ENCODE measurements around the gene PYGL.
"Not testable (repeated sequence)": the region's sequence is repeated elsewhere in the genome, so short reads cannot be mapped to it uniquely, and the experiment has no call there.

Gene PYGL

GRCh38 chr14:50946234-50946935 lies 2.1 kb upstream of the PYGL start:
- ChIA-PET POLR2A (no interaction called here), CTCF (interaction anchor here (0.7 to 1.6 kb wide), 3 partner anchors 9 to 273 kb away, joined by 3 to 14 read pairs (median 3); no protein-coding TSS in a partner anchor)
- no peak for DNase-seq (ENCODE audit: low read depth, low spot score)
- TF ChIP-seq CTCF (IDR thresholded peaks at IDR 0.05; ENCODE audit: insufficient read depth, low read length, missing control alignments): no peak
- H3K4me3 ChIP-seq (ENCODE audit: low read depth, low read length): no peak overlapping the region

- POLR2A ChIA-PET: interaction anchor here (0.9 to 1.4 kb wide), 2 partner anchors 8 to 9 kb away, joined by 3 to 8 read pairs; no protein-coding TSS in a partner anchor
- no peak for TF ChIP-seq CTCF (IDR thresholded peaks at IDR 0.05; ENCODE audit: insufficient read depth, low read length, missing control alignments)
- CTCF ChIA-PET: interaction anchor here (0.9 to 2.6 kb wide), 4 partner anchors 9 to 12 kb away, joined by 3 to 16 read pairs (median 4); no protein-coding TSS in a partner anchor
- H3K4me3 ChIP-seq (ENCODE audit: low read depth, low read length): peak overlapping the region; percentile 83
- no peak for DNase-seq (ENCODE audit: low read depth, low spot score)
These were observed 547 bp upstream of the PYGL start for GRCh38 chr14:50944647-50945413.

- ChIA-PET POLR2A (interaction anchor here (0.8 to 1.4 kb wide), 2 partner anchors 8 to 9 kb away, joined by 3 to 8 read pairs; no protein-coding TSS in a partner anchor), CTCF (interaction anchor here (0.5 to 2.6 kb wide), 4 partner anchors 9 to 276 kb away, joined by 3 to 16 read pairs (median 3); no protein-coding TSS in a partner anchor)
- peak overlapping the region; percentile 83 for H3K4me3 ChIP-seq (ENCODE audit: low read depth, low read length)
- TF ChIP-seq CTCF (IDR thresholded peaks at IDR 0.05; ENCODE audit: insufficient read depth, low read length, missing control alignments): no peak
- DNase-seq (ENCODE audit: low read depth, low spot score): no peak
These were observed 881 bp downstream of the PYGL start for GRCh38 chr14:50943261-50943942.

- not testable (repeated sequence) for DNase-seq (ENCODE audit: low read depth, low spot score)
- ChIA-PET POLR2A (interaction anchor here (0.7 kb wide), 1 partner anchor 21 kb away, joined by 3 read pairs; no protein-coding TSS in a partner anchor), CTCF (interaction anchor here (0.7 to 1.6 kb wide), 2 partner anchors 10 to 14 kb away, joined by 3 to 6 read pairs; no protein-coding TSS in a partner anchor)
These were observed 2.6 kb downstream of the PYGL start for GRCh38 chr14:50941638-50942037.

GRCh38 chr14:50941151-50941550 lies 3.1 kb downstream of the PYGL start:
- H3K4me3 ChIP-seq (ENCODE audit: low read depth, low read length): no peak overlapping the region
- POLR2A ChIA-PET: interaction anchor here (0.7 kb wide), 1 partner anchor 20 kb away, joined by 3 read pairs; no protein-coding TSS in a partner anchor
- CTCF ChIA-PET: interaction anchor here (1.6 kb wide), 1 partner anchor 15 kb away, joined by 6 read pairs; no protein-coding TSS in a partner anchor
- TF ChIP-seq CTCF (IDR thresholded peaks at IDR 0.05; ENCODE audit: insufficient read depth, low read length, missing control alignments): no peak
- DNase-seq (ENCODE audit: low read depth, low spot score): peak; percentile 79

More at GRCh38 chr14:50941638-50942037, 2.6 kb downstream of the PYGL start:
- not testable (repeated sequence) for H3K4me3 ChIP-seq (ENCODE audit: low read depth, low read length)

- POLR2A ChIA-PET: no interaction called here
- DNase-seq (ENCODE audit: low read depth, low spot score): no peak
- CTCF ChIA-PET: no interaction called here
- TF ChIP-seq CTCF (IDR thresholded peaks at IDR 0.05; ENCODE audit: insufficient read depth, low read length, missing control alignments): no peak
- H3K4me3 ChIP-seq (ENCODE audit: low read depth, low read length): no peak overlapping the region
These were observed 6.5 kb downstream of the PYGL start for GRCh38 chr14:50937800-50938199.
